ENCODE measurements around the gene CBL.
A peak's percentile ranks its signal among the peaks of the same experiment; 100 is the strongest.

DNA sequence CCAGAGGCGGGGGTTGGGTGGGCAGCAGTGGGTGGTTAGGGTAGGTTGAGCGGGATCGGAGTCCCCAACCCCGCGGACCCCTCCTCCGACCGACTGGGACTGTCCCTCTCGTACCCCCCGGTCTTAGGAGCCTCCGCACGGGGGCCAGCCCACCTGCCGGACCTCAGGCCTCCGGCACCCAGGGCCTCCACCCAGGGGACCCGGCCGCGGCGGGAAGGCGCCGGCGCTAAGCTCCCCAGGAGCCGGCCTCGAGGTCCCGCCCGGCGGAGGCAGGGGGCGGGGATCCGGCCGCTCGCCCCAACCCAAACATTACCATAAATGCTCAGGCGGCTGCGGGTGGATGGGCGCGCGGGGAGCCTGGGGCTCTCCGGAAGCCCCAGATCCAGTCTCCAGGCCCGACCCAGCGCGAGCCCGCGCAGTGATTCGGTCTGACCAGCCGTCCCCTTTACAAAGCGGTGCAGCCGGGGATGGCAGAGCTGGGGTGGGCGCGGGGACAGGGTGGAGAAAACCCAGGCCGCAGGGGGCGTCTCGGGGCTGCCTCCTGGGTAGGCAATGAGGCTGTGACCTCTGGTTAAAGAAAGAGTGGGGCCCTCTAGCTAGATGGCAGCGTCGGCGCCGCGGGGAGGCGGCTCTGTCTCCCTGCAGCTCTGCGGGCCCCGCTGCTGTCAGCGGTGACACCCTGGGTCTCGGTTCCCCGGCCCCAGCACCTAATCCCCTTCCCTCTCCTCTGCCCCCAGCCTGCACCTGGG lies 114.8 kb downstream of the CBL start:
- TF ChIP-seq POLR2AphosphoS5 (IDR thresholded peaks at IDR 0.05; ENCODE audit: low read depth, low read length) (no peak), POLR2A (IDR thresholded peaks at IDR 0.05; ENCODE audit: low read depth, low read length) (0 out of 2 replicates have a peak, but pooled peaks have one; percentile 22), POU2F2 (IDR thresholded peaks at IDR 0.05; ENCODE audit: low read depth, low read length) (no peak), TAF1 (IDR thresholded peaks at IDR 0.05; ENCODE audit: low read depth, low read length) (peak; percentile 20; the same call in 1 of the 2 replicates), SPI1 (IDR thresholded peaks at IDR 0.05; ENCODE audit: low read depth, low read length) (no peak)

Measured in GM12891 (cell line).